HG03520 (cell line): ENCODE data around the gene ATF6.
A peak's percentile ranks its signal among the peaks of the same experiment; 100 is the strongest.

Experiments used
- ATAC-seq: cut with Tn5 transposase; IDR thresholded peaks from one replicate; pipeline ENCODE4 v1.9.1; 2021; ENCODE audit warnings: mild to moderate bottlenecking, moderate library complexity; ENCODE audit not compliant: unreplicated experiment

Gene ATF6

GRCh38 chr1:161885003-161885402, 118.9 kb downstream of the ATF6 start:
- ATAC-seq: no peak

- ATAC-seq: no peak
Measured at GRCh38 chr1:161885759-161886158, 119.6 kb downstream of the ATF6 start.

GRCh38 chr1:161886589-161886988, 120.5 kb downstream of the ATF6 start:
- ATAC-seq: no peak

- no peak for ATAC-seq
Measured at GRCh38 chr1:161887730-161888287, 121.7 kb downstream of the ATF6 start.

DNA sequence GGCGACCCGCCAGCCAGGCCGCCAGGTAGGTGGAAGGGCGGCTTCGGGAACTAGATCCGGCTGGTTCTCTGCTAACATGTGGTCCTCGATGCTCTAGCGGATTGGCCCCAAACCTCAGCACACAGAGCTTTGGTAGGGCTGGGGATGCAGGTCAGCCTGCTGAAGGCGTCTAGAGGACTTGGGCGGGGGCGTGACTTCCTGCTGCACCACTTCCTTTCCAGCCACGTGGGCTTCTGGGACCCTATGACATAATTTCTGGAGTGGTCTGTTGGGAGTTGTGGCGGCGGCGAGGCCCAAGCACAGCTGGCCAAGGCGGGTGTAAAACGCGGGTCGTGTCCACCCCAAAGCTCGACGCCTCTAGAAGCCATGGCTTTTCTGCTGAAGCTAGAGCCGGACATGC, 124.5 kb downstream of the ATF6 start:
- no peak for ATAC-seq

- ATAC-seq: no peak
Measured at GRCh38 chr1:161899091-161899490, 133.0 kb downstream of the ATF6 start.

GRCh38 chr1:161900160-161900559, 134.0 kb downstream of the ATF6 start:
- ATAC-seq: no peak

DNA sequence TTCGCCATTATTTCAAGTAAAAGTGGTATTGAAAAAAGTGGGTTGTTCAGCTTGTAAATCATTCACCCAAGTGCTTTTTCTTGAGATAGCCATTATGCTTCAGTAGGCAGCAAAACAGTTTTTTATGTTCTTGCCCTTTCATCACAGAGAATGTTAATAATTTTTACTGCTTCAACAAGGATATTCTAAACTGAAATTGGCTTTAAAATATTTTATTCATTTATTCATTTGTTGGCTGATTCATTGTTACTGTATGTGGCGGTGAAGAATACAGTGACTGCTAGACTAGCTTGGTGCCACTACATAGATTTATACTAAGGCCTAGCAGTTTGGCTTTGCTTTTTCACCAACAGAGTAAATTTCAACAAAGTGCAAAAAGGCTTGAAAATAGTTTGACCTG, 136.1 kb downstream of the ATF6 start:
- ATAC-seq: no peak

- no peak for ATAC-seq
Measured at GRCh38 chr1:161905269-161905884, 139.3 kb downstream of the ATF6 start.

DNA sequence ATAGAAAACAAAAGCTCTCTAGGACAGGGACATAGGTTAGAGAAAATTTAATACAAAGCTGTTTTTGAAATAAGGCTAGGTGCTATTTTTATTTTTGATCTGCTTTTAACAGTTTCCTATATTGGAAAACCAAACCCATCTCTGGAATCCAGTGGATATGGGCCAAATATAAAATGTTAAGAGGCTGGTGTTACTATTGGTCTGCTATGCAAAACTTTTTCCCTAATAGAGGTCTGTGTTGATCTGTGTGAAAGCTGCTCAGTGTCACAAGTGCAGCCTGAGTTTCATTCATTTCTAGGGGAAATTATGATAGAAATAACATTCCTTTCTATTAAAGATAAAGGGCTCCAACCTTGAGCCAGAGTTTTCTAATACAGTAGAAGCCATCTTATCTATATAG, 141.1 kb downstream of the ATF6 start:
- no peak for ATAC-seq

DNA sequence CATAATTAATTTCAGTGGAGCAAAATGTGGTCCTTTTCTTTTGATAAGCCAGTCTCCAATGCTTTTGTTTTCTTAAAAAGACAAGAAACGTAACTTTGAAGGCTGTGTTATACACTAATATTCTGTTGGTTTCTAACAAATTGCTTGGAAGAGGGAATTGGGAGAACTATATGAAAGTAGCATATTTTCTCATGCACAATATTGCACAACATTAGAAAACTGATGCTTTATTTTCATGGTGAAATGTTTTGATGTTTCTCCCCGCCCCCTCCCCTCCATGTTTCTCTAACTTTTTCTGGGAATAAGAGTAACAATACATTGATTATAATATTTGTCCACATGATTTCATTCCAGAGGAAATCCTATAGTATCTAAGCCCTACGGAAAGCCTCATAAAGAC, 142.1 kb downstream of the ATF6 start:
- ATAC-seq: no peak

DNA sequence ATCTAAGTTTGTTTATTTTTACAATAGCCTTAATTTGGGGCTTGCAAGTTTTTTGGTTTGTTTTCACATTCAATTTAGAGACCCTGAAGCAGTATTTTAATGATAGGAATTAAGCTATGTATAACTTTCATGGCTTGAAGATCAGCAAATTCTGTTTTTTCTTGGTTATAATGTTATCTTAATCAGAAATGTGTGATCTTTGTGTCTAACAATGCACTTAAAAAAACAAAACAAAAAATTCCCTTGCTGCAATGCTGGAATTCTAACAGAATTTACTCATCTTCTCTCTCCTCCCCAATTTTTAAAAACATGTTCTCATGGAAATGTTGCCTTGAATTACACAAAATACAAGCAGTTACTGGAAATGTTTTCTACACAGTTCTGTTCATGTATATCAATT, 144.5 kb downstream of the ATF6 start:
- ATAC-seq: no peak

DNA sequence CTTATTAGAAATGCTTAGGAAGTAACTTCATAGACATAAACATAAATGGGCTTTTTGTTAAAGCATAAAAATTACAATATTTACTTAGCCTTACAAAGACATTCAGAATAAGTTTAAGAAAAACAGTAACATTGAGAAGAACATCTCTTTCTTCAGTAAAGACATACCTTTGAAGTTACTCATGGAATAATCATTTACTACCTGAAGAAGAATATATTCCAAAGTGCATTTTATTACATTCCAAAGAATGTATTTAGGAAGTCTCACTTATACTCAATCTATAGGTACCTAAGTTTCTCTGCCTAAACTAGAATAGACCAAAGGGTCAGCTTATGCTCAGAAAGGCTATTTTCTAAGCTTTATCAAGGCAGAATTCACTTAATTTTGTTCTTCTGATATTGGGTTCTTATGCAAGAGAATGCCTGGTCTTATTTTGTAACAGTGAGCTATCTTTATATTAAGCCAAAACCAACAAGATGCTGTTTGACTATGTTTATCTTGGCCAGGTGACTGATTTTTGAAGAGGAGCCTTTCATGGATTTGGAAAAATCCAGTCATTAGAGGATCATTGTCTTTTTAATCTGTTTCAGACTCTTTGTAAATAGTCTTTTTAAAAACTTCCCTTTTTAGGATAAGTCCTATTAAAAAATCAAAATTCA, 147.5 kb downstream of the ATF6 start:
- no peak for ATAC-seq

DNA sequence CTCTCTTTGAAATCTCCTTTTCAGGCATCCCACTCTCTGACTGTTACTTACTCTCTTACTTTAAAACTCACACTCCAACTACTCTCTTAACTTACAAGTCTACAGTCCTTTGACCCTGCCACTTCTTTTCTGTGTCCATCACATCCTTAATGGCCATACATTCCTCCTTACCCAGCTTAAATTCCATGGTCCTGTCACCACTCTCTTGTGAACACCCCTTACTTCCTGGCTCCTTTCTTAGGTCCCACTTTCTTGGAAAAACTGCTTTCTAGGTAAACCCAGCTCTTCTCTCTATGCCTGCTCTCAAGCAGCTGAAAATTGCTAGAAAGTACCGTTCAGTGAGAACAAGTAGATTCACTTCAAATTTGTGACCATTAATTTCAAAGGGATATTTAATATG, 148.5 kb downstream of the ATF6 start:
- ATAC-seq: no peak

- ATAC-seq: peak; percentile 84
Measured at GRCh38 chr1:161915051-161915503, 149.0 kb downstream of the ATF6 start.

DNA sequence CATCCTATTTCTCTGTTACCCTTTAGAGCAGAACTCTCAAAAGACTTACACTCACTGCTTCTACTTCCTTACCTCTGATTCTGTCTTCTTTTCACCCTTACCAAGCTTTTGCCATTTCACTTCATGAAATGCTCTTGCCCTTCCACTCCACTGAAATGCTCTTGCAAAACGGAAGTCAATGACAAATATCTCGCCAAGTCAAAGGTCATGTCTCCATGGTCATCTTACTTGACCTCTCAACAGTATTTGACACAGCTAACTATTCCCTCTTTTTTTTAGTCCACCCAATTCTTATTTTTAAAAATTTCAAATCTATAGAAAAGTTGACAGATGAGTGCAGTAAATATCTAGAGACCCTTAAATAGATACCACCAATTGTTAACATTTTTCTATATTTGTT, 149.9 kb downstream of the ATF6 start:
- ATAC-seq: no peak

GRCh38 chr1:161919229-161919628, 153.1 kb downstream of the ATF6 start:
- ATAC-seq: no peak

DNA sequence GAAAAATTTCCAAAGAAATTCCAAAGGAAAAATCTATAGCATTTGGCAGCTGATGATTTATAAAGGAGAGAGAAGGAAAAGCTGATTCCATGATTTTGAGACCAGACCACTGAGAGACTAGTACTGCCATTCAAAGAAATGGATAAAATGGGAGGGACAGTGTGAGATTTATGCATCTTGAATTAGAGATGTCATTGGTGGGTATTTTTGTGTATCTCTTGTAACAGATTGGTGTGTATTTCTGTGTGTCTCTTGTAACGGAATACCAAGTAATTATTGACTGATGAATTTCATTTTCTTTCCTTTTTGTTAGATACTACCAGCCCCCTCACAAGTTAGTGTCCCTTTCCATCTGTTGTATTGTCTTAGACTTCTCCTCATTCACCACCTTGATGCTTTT, 155.4 kb downstream of the ATF6 start:
- no peak for ATAC-seq

DNA sequence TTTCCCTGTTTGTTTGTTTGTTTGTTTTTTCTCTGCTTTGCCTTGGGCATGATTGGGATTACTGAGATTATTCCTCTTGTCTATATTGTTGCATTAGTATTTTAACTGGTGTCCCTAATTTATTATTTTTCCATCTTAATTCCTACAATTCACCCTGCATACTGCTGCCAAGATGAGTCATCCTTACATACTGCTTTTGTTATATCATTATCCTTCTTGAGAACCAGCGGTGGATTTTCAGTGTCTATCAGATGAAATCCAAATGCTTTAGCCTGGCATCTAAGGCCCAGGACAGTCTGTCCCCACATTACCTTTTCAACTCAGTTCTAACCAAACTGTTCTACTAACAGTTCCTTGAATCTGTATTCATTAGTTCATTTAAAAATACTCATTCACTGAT, 155.9 kb downstream of the ATF6 start:
- no peak for ATAC-seq

GRCh38 chr1:161928056-161928455, 161.9 kb downstream of the ATF6 start:
- ATAC-seq: no peak

DNA sequence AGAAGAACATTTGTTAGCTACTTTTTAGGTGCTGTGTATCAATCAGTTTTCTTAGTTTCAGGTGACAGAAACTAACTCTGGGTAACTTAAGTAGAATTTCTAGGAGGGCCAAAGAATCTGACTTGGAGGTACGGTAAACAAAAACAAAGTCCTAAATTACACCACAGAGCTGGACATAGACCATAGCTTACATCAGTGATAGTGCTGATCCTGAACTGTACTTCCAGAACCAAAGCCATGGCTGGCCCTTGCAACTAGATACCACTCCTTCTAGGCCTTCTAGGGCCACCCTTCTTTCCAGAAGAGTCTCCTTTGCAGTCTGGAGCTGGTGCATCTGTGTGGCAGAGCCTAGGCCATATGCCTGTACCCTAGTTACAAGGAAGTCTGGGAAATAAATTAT, 163.0 kb downstream of the ATF6 start:
- ATAC-seq: no peak

DNA sequence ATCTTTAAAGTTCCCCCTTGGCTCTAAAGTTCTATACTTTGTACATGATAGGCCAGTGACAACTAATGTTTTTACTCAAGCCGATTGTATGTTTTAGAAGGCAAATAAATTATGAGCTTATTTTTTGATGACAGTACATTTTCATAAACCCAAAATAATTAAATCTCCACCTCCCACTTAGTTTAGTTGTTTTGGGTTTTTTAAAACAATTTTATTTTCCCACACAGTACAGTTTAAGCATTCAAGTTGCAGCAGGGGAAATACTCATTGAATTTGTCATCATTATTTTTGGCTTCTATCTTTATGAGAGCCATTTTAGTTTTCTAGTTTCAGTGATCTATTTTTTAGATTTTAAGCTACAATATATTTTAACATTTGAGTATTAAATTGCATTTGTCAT, 163.9 kb downstream of the ATF6 start:
- no peak for ATAC-seq

GRCh38 chr1:161932668-161933067, 166.5 kb downstream of the ATF6 start:
- no peak for ATAC-seq
